ENCODE results near the gene RANBP9.

DNA sequence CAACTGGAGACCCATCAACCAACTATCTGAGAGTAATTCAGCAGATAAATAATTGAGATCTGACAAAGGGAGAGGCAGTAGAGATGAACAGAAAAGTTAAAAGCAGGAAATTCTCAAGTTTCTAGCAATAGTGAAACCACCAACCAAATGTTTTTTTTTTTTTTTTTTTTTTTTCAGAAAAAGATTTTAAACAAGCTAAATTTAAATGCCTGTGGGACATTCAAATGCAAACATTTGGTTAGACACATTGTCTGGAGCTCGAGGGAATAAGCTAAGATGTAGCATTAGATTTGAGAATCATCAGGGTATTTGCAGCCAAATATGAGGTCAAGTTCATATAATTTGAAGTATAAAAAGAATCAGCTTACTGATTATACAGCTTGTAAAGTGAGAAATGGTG is 16.4 kb downstream of the RANBP9 start:
- TF ChIP-seq, protein P1, sequence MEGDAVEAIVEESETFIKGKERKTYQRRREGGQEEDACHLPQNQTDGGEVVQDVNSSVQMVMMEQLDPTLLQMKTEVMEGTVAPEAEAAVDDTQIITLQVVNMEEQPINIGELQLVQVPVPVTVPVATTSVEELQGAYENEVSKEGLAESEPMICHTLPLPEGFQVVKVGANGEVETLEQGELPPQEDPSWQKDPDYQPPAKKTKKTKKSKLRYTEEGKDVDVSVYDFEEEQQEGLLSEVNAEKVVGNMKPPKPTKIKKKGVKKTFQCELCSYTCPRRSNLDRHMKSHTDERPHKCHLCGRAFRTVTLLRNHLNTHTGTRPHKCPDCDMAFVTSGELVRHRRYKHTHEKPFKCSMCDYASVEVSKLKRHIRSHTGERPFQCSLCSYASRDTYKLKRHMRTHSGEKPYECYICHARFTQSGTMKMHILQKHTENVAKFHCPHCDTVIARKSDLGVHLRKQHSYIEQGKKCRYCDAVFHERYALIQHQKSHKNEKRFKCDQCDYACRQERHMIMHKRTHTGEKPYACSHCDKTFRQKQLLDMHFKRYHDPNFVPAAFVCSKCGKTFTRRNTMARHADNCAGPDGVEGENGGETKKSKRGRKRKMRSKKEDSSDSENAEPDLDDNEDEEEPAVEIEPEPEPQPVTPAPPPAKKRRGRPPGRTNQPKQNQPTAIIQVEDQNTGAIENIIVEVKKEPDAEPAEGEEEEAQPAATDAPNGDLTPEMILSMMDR (IDR thresholded peaks at IDR 0.05) = no peak
- TF ChIP-seq POLR2AphosphoS5 (IDR thresholded peaks at IDR 0.05) = no peak
